ENCODE results near the gene STUM. TPM values are rescaled to one million over a fixed set of nuclear protein-coding genes. Genes with fewer than 3 reads are reported as not detected.

STUM gene
- total and polyA plus RNA-seq, 2 of the 8 experiments (the other 6 are each of a cell fraction or from before 2014, with no cell fraction given), result 0.76 to 1.2 TPM

DNA sequence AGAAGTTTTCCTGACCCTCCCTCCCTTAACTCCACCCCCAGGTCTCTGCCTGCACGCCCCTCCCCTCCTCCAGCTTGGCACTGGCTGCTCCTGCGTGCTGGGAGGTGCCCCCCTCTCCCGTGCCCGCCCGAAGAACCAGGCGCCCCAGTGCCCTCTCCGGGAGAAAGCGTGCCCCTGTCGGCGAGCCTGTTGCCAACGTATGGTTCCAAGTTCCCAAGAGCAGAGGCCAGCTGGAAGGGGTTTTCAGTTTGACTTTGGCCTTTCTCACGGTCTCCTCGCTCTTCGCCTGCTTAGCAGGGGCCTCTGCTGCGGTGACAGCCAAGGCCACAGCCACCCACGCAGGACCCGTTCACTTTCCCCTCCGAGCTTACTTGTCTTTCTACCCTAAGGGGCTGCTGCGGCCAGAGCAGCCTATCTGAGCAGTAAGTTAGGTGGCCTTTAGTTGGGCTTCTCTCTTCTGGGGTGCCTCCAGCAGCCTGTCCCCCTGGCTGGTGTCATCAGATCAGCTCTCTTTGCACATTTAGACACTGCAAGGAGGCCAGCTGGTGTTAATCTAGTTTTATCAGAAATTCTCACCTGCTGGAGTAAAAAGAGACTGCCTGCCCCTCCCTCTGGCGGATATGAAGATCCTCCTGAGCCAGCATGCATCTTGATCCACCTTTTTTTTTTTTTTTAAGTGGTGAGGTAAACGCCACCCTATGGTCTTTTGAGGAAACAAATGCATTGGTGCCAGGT lies 1.5 kb downstream of the STUM start (continued):
- TF ChIP-seq, protein P1, sequence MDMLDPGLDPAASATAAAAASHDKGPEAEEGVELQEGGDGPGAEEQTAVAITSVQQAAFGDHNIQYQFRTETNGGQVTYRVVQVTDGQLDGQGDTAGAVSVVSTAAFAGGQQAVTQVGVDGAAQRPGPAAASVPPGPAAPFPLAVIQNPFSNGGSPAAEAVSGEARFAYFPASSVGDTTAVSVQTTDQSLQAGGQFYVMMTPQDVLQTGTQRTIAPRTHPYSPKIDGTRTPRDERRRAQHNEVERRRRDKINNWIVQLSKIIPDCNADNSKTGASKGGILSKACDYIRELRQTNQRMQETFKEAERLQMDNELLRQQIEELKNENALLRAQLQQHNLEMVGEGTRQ (IDR thresholded peaks at IDR 0.05; ENCODE audit: low read length), result no peak
- TF ChIP-seq ZNF274 (IDR thresholded peaks at IDR 0.05; ENCODE audit: borderline replicate concordance, extremely low read depth, low read length) (no peak), ASH2L (IDR thresholded peaks at IDR 0.05; ENCODE audit: low read length) (no peak), E2F6 (IDR thresholded peaks at IDR 0.05) (peak; percentile 45), SAP30 (IDR thresholded peaks at IDR 0.05; ENCODE audit: insufficient read depth, insufficient replicate concordance, low read length) (peak; percentile 26), ATF3 (IDR thresholded peaks at IDR 0.05; ENCODE audit: insufficient read depth, low read depth, low read length) (no peak), HDAC2 (IDR thresholded peaks at IDR 0.05; ENCODE audit: borderline replicate concordance in 1 of 2, low read depth in 2 of 2, low read length in 2 of 2) (no peak), GTF2F1 (IDR thresholded peaks at IDR 0.05; ENCODE audit: borderline replicate concordance, low read depth, low read length) (no peak), EZH2 (IDR thresholded peaks at IDR 0.05; ENCODE audit: low read depth, low read length, severe bottlenecking) (no peak), RBBP5 (IDR thresholded peaks at IDR 0.05; ENCODE audit: borderline replicate concordance, low read depth, low read length) (no peak), NRF1 (IDR thresholded peaks at IDR 0.05; ENCODE audit: low read depth, low read length) (no peak)

All from H1 (cell line).